Inflammatory macrophage treated with lipopolysaccharide for 4 hours (primary cell): ENCODE measurements around the gene TECR.

Experiments used
- DNase-seq: peaks from one replicate; pipeline ENCODE4 v3.0.0-alpha.2; 2020

The TECR gene

GRCh38 chr19:14510311-14511228, 18.8 kb upstream of the TECR start:
- peak; percentile 97 for DNase-seq

GRCh38 chr19:14511229-14511593, 18.2 kb upstream of the TECR start:
- DNase-seq = no peak

DNA sequence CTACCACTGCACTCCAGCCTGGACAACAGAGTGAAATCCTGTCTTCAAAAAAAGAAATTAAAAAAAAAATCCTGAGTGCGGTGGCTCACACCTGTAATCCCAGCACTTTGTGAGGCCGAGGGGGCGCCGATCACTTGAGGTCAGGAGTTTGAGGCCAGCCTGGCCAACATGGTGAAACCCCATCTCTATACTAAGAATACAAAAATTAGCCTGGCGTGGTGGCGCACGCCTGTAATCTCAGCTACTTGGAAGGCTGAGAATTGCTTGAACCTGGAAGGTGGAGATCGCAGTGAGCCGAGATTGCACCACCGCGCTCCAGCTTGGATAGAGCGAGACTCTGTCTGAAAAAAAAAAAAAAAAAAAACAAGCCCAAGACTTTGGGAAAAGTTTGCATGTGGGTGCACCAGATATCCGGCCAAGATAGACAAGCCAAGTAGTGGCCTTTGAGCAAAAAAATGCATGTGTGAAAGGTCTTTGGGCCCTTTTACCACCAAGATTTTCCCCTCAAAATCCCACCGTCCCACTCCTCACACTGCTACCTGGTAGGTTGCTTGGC, 16.9 kb upstream of the TECR start:
- DNase-seq = no peak

GRCh38 chr19:14514215-14514863, 15.1 kb upstream of the TECR start:
- DNase-seq = no peak

DNA sequence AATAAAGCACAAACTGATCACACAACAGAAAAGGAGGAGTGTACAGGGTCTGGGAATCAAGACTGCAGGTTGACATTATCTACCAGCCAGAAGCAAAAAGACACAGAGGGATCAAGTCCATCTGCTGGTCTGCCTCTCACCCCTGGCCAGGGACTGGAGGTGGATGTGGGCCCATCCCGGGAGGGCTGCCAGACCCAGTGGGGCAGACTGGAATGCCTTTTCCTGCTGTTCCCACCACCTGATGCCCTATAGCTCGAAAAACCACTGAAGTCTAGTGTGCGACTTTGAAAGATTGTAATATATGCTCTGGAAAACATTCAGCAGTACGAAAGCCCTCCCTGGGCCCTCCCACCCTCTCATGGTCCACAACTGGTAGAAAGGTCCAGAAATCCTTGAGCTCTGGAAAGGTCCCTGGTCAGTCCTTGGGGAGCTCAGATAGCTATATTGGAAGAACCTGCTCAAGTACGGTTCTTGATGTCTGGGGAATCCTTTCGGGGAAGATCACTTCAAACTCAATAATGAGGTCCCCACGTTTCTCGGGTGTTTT, 13.8 kb upstream of the TECR start:
- DNase-seq = no peak

- no peak for DNase-seq
Observed at GRCh38 chr19:14516048-14516534, 13.3 kb upstream of the TECR start.

- no peak for DNase-seq
Observed at GRCh38 chr19:14516746-14517438, 12.5 kb upstream of the TECR start.

DNA sequence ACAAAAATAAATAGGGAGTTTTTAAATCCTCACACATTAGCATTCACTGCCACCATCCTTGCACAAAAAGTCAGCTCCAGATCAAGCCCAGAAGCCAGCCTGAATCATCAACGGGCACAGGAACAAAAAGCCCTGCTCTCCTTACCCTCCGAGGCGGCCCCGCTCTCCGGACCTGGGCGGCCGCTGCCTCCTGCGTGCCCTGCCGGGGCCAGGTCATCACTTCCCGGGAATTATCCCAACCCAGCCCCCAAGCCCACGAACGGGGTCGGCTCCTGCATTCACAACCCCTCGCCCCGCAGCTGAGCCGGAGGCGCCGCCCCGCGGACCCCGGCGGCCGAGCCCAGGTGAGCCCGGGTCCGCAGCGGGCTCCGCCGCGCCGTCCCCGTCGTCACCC, 12.0 kb upstream of the TECR start:
- no peak for DNase-seq

- DNase-seq = peak; percentile 83
Observed at GRCh38 chr19:14517840-14518505, 11.4 kb upstream of the TECR start, which contains the start of gene DNAJB1. DNAJB1 (minus strand) TSS chr19:14518397; CDS start chr19:14518349, 48 bp downstream.

- DNase-seq = no peak
Observed at GRCh38 chr19:14519245-14519859, 10.0 kb upstream of the TECR start.

DNA sequence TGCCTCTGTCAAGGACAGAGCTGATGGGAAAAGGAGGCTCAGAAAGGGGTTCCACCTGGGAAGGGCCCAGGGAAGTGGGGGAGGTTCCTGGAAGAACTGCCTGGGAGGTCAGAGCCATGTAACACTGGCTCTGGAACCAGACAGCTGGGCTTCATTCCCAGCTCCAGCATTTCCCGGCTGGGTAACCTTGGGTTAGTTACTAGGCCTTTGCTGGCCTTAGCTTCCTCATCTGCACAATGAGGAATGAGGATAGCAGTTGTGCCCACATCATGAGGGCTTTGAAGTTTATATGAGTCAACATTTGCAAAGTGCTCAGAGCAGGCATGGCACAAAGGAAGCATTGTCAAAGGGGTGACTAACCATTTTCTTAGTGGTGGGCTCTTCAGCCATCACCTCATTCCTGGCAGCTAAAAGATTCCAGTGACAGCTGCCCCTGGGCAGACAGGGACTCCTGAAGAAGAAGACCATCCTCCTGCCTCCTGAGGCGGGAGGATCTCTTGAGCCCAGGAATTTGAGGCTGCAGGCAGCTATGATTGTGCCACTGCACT, 9.5 kb upstream of the TECR start:
- peak; percentile 80 for DNase-seq

- no peak for DNase-seq
Observed at GRCh38 chr19:14520543-14520942, 8.9 kb upstream of the TECR start.

DNA sequence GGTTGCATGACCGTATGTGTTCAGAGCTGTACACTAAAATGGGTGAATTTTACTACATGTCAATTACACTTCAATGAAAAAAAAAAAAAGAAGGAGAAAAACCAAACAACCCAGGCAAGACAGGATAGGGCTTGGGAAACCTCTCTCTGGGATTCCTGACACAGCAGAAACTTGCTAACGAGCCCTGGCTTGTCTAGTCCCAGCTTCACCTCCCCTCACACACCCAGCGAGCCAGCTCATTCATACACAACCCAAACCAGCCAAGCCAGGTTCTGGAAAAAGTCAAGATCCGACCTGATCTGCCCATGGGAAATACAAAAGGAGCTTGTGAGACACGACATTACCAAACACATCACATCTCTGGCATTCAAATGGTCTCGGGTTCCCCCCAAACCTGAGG, 3.7 kb upstream of the TECR start:
- no peak for DNase-seq

DNA sequence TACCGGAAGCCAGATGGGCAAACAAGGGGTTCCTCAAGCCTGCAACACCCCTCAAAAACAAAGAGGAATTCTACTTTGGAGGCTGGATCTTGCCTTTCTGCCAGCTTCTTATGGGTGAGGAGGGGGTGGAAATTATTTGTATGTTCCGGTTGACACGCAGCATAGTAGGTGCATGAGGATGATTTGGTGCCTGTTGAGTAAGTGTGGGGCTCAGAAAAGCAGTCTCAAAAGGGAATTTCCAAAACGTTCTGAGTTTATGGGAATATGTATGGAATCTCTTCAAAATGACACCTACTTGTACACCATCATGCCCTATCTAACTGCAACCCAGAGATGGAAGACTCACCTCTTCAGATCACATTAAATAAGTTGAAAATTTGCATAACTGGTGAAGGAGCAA, 3.0 kb upstream of the TECR start:
- DNase-seq = no peak

DNA sequence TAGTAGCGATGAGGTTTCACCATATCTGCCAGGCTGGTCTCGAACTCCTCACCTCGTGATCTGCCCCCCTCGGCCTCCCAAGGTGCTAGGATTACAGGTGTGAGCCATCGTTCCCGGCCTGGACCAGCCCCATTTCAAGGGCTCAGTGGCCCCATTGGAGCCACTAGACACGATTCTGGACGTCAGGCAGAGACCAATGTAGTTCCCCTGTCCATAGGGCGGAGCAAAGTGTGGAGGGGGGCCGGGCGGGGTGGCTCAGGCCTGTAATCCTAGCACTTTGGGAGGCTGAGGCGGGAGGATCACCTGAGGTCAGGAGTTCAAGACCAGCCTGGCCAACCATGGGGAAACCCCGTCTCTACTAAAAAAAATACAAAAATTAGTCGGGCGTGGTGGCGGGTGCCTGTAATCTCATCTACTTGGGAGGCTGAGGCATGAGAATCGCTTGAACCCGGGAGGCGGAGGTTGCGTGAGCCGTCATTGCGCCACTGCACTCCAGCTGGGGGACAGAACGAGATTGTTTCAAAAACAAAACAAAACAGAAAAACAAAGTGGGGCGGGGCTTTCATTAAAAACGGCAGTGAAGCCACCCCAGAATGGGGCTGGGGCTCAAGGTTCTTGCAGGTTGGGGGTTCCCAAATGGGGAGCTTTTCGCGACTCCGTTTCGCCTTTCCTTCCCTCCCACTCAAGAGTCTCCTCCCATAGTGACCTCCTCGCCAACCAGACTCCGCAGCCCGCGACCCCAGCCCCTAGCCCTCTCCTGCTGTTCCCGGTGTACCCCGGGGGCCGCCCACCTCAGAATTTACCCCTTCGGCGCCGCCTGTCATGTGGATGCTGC, 758 bp upstream of the TECR start:
- peak; percentile 45 for DNase-seq

GRCh38 chr19:14530005-14530348, 583 bp downstream of the TECR start:
- DNase-seq = peak; percentile 58

DNA sequence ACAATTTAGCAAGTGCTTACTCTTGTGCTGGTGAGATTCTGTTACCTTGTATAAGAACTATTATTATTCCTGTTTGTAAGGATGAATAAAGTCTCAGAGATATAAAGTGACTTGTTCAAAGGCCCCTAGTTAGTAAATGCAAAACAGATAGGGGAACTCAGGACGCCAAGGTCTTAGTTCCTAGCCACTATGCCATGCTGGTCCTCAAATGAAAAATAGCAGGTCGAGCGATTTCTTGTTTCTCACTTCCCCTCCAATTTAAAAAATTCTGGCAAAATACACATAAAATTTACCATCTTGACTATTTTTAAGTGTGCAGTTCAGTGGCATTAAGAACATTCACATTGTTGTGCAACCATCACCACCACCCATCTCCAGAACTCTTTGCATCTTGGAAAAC, 1.1 kb downstream of the TECR start:
- DNase-seq = no peak

DNA sequence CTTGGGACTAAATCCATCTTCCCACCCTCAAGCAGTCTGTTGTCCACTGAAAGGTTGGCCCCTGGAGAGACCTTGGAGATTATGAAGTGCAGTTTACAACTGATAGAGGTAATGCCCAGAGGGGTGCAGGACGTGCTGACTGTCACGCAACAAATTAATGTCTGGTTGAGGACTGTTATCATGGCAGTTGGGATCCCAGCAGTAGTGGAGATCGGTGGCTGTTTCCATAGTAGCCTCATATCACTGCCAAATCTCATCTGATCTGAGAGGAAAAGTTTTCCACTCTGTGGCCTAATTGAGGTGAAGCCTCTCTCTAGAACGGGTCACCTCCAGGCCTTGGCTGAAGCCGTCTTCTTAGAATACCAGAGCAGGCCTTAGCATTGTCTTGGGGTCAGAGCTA, 4.1 kb downstream of the TECR start:
- no peak for DNase-seq

DNA sequence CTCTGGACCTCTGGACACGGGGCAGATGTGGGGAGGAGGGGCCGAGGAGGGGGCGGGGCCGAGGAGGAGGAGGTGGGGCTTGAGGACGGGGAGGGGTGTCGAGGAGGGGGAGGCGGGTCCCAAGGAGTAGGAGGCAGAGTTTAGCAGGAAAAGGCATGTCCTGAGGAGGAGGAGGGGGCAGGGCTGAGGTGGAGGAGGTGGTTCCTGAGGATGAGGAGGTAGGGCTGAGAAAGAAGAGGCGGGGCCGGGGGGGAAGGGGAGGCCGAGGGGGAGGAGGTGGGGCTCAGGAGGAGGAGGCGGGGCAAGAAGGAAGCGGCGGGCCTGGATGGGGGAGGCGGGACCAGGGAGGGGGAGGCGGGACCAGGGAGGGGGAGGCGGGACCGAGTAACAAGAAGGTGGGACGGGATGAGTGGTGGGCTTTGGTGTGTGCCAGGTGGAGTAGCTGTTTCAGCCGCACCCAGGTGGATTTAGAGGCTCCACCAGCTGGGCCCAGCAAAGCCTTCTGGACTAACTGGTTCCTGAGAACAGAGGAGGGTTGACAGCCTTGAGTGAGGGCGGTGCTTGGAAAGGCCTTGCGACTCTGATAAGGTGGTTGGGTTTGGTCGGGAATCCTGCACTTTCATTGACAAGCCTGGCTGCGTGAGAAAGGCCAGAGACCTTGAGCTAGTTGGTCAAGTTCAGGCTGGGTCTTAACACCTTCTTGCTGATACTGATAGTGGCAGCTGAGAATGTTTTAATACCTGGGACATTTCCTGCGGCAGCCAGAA, 7.7 kb downstream of the TECR start:
- peak; percentile 16 for DNase-seq
